Measurements from ENCODE around the gene TNFSF13.

The TNFSF13 gene

DNA sequence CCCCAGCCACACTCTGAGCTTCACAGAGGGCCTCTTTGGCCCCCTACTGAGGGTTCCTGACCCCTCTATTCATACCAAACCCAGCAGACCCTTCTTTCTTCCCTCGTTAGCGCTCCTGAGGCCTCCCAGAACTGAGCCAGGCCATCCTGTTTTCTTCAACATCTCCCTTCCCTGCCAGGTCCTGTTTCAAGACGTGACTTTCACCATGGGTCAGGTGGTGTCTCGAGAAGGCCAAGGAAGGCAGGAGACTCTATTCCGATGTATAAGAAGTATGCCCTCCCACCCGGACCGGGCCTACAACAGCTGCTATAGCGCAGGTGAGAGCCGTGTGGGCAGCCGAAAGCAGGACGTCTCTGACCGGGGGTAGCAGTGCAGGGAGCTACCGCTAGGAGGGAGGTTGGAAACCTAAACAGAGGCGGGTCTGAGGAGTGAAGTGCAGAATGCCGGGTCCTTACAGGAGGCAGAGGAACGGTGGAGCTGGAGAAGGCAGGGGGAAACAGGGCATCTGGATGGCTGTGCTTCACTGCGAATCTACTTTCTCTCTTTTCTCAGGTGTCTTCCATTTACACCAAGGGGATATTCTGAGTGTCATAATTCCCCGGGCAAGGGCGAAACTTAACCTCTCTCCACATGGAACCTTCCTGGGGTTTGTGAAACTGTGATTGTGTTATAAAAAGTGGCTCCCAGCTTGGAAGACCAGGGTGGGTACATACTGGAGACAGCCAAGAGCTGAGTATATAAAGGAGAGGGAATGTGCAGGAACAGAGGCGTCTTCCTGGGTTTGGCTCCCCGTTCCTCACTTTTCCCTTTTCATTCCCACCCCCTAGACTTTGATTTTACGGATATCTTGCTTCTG, 1.9 kb downstream of the TNFSF13 start:
- H3K4me1 ChIP-seq: no peaks in the 10 kb centered on the region; the same call in 1 of the 2 replicates
- H3K9me3 ChIP-seq: no peaks in the 10 kb centered on the region
- no peak for DNase-seq
- H3K27me3 ChIP-seq: no peaks in the 10 kb centered on the region
- peaks cover 9% of the 10 kb centered on the region for H3K36me3 ChIP-seq
- TF ChIP-seq, protein P1, sequence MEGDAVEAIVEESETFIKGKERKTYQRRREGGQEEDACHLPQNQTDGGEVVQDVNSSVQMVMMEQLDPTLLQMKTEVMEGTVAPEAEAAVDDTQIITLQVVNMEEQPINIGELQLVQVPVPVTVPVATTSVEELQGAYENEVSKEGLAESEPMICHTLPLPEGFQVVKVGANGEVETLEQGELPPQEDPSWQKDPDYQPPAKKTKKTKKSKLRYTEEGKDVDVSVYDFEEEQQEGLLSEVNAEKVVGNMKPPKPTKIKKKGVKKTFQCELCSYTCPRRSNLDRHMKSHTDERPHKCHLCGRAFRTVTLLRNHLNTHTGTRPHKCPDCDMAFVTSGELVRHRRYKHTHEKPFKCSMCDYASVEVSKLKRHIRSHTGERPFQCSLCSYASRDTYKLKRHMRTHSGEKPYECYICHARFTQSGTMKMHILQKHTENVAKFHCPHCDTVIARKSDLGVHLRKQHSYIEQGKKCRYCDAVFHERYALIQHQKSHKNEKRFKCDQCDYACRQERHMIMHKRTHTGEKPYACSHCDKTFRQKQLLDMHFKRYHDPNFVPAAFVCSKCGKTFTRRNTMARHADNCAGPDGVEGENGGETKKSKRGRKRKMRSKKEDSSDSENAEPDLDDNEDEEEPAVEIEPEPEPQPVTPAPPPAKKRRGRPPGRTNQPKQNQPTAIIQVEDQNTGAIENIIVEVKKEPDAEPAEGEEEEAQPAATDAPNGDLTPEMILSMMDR (IDR thresholded peaks at IDR 0.05; ENCODE audit: low read depth, low read length): peak; percentile 14; the same call in 1 of the 2 replicates
- no peak overlapping the region for H3K4me3 ChIP-seq (ENCODE audit: low read depth, low read length)

DNA sequence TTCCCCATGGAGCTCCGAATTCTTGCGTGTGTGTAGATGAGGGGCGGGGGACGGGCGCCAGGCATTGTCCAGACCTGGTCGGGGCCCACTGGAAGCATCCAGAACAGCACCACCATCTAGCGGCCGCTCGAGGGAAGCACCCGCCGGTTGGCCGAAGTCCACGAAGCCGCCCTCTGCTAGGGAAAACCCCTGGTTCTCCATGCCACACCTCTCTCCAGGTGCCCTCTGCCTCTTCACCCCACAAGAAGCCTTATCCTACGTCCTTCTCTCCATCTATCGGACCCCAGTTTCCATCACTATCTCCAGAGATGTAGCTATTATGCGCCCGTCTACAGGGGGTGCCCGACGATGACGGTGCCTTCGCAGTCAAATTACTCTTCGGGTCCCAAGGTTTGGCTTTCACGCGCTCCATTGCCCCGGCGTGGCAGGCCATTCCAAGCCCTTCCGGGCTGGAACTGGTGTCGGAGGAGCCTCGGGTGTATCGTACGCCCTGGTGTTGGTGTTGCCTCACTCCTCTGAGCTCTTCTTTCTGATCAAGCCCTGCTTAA, 2.6 kb downstream of the TNFSF13 start:
- Histone ChIP-seq H3K4me3 (ENCODE audit: low read depth, low read length) (peak overlapping the region; percentile 74), H3K9me3 (no peaks in the 10 kb centered on the region), H3K27me3 (no peaks in the 10 kb centered on the region), H3K4me1 (no peaks in the 10 kb centered on the region; the same call in 1 of the 2 replicates), H3K36me3 (peaks cover 11% of the 10 kb centered on the region)
- TF ChIP-seq, protein P1 (IDR thresholded peaks at IDR 0.05; ENCODE audit: low read depth, low read length): peak; percentile 55
- DNase-seq: peak; percentile 82

DNA sequence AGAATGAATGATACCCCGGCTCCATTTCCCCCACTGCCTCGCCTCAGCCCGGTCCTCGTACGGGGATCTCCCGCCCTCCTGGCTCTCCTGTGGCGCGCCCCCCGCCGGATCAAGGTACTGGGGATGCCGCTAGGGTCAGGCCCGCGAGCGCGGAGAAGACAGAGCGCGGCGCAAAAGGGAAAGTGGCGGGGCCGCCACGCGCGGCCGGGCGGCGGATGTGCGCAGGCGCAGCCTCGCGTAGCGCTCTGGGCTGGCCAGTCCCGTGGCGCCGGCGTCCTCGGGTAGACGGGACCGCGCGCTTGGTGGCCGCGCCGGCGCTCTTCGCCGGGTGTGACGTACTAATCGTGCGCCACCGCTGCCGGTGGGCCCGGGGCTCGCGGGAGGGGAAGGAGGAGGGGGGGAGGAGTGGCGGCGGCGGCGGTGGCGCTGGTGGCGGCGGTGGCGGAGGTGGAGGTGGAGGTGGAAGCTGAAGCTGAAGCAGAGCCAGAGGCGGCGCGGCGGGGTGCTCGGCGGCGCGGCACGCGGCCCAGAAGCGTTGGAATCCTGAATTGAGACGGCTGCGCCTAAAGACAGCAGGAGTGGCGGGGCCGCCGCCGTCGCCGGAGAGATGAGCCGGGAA, 3.1 kb downstream of the TNFSF13 start, which contains the start of gene SENP3:
TSS of gene SENP3 (plus strand) at position 331 of the 619 bp plus-strand sequence. CDS start 1,158 bp downstream, outside the sequence.
- Histone ChIP-seq H3K9me3 (no peaks in the 10 kb centered on the region), H3K36me3 (peaks cover 11% of the 10 kb centered on the region), H3K27me3 (no peaks in the 10 kb centered on the region), H3K4me3 (ENCODE audit: low read depth, low read length) (peak within 1 kb of the TSS; percentile 74), H3K4me1 (no peaks in the 10 kb centered on the region; the same call in 1 of the 2 replicates)
- TF ChIP-seq, protein P1 (IDR thresholded peaks at IDR 0.05; ENCODE audit: low read depth, low read length): no peak
- DNase-seq: peak; percentile 87

DNA sequence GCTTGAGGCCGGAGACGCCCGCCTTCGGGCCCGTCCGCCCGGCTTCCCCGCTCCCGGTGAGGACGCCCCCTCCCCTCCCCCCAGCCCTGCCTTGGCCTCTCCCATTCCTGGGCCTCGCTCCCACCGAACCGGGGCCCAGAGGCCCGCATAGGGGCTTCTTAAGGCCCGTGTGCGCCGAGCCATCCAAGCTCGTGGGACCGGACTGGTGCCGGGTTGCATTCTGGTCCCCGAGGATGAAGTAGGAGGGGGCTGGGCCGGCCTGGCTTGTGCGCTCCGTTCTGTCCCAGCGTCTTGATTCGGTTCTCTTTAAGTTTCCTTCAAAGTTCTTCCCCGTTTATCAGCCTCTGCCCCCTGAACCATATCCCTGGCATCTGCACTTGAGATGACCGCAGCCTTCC, 3.7 kb downstream of the TNFSF13 start:
- no peak for DNase-seq
- Histone ChIP-seq H3K4me3 (ENCODE audit: low read depth, low read length) (peak overlapping the region; percentile 74), H3K27me3 (no peaks in the 10 kb centered on the region), H3K36me3 (peaks cover 11% of the 10 kb centered on the region), H3K4me1 (no peaks in the 10 kb centered on the region; the same call in 1 of the 2 replicates), H3K9me3 (no peaks in the 10 kb centered on the region)
- TF ChIP-seq, protein P1 (IDR thresholded peaks at IDR 0.05; ENCODE audit: low read depth, low read length): no peak

DNA sequence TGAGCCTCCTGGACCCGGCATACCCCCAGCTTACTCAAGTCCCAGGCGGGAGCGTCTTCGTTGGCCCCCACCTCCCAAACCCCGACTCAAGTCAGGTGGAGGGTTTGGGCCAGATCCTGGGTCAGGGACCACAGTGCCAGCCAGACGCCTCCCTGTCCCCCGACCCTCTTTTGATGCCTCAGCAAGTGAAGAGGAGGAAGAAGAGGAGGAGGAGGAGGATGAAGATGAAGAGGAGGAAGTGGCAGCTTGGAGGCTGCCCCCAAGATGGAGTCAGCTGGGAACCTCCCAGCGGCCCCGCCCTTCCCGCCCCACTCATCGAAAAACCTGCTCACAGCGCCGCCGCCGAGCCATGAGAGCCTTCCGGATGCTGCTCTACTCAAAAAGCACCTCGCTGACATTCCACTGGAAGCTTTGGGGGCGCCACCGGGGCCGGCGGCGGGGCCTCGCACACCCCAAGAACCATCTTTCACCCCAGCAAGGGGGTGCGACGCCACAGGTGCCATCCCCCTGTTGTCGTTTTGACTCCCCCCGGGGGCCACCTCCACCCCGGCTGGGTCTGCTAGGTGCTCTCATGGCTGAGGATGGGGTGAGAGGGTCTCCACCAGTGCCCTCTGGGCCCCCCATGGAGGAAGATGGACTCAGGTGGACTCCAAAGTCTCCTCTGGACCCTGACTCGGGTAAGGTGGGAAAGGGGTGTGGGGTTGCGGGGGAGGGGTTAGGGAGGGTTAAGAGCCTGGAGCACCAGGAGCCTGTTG, 4.7 kb downstream of the TNFSF13 start:
- TF ChIP-seq, protein P1 (IDR thresholded peaks at IDR 0.05; ENCODE audit: low read depth, low read length): no peak
- H3K4me1 ChIP-seq: no peaks in the 10 kb centered on the region
- H3K9me3 ChIP-seq: no peaks in the 10 kb centered on the region
- no peaks in the 10 kb centered on the region for H3K27me3 ChIP-seq
- DNase-seq: no peak
- no peak overlapping the region for H3K4me3 ChIP-seq (ENCODE audit: low read depth, low read length)
- peaks cover 11% of the 10 kb centered on the region for H3K36me3 ChIP-seq
